Right lobe of liver (tissue), 6 donors: ENCODE results near the gene MEGF10. TPM values are rescaled to one million over a fixed set of nuclear protein-coding genes. Genes with fewer than 3 reads are reported as not detected.

Source experiments
- ATAC-seq, 4 donors: fragments of 200-7000 bp; cut with Tn5 transposase; one replicate each; pipeline ENCODE4 v1.9.1; 2020; ENCODE audit warnings: mild to moderate bottlenecking in 4 of 4, moderate library complexity in 4 of 4
- DNase-seq, 3 donors: peaks; one replicate each; pipeline ENCODE4 v3.0.0-alpha.2; 2020
- H3K27ac ChIP-seq, 3 donors: fragments of 200-600 bp; one replicate each; pipeline ENCODE4 v1.8.0; 2022
- H3K27me3 ChIP-seq, 2 donors: fragments of 200-600 bp; one replicate each; pipeline ENCODE4 v1.8.0; 2022
- H3K36me3 ChIP-seq, 4 donors: fragments of 200-600 bp; sonication (generic) in 1 of 4; one replicate each; pipeline versions ENCODE4 v1.5.1 to v1.8.0; 2017 to 2022; ENCODE audit warnings: control low read depth in 1 of 4
- H3K4me1 ChIP-seq, 4 donors: fragments of 200-600 bp; sonication (generic) in 1 of 4; one replicate each; pipeline versions ENCODE4 v1.5.1 to v1.8.0; 2017 to 2022; ENCODE audit warnings: control low read depth in 1 of 4
- H3K4me3 ChIP-seq, 3 donors: fragments of 200-600 bp; one replicate each; pipeline ENCODE4 v1.8.0; 2022
- H3K9me3 ChIP-seq, 4 donors: fragments of 200-600 bp; sonication (generic) in 1 of 4; one replicate each; pipeline versions ENCODE4 v1.5.1 to v1.8.0; 2017 to 2022; ENCODE audit warnings: control low read depth in 1 of 4
- POLR2A ChIP-seq: fragments of 450-650 bp; IDR thresholded peaks from one replicate; pipeline ENCODE4 v1.6.1; 2017; ENCODE audit warnings: antibody characterized with exemption, mild to moderate bottlenecking
- WGBS: methylation state at CpG from one replicate; pipeline ENCODE4 v1.1.6; 2018; ENCODE audit warnings: low coverage, low lambda C conversion rate; ENCODE audit not compliant: insufficient coverage; ENCODE audit errors: missing lambda C conversion rate; 5-methylcytosine and 5-hydroxymethylcytosine counted together
- intact Hi-C, 2 donors: fragments of 100-400 bp; cut with DNase I; formaldehyde crosslinking; loops; one replicate each; pipeline versions ENCODE4 v1.11.2 to v1.14.1; 2022
- total RNA-seq, 6 experiments: library from RNA; depleted of rRNA in 2 of 6; stranded (reverse); fragments of >200 nt in 2 of 6; fragmentation: NEBNext Ultra II Directional in 3 of 6; extraction: Animal tissue kit (Norgen Biotek cat#: 25700) in 3 of 6; gene quantifications; one replicate each; pipeline versions ENCODE4 v1.1.0 to v1.2.4, GENCODE V29; 2016 to 2023
- TF ChIP-seq, protein P1 (sequence below), 4 donors: fragments of 200-600 bp in 3 of 4; fragments of 450-650 bp in 1 of 4; IDR thresholded peaks; one replicate each; pipeline versions ENCODE4 v1.5.1 to v1.8.0; 2016 to 2022; ENCODE audit warnings: antibody characterized with exemption in 4 of 4, mild to moderate bottlenecking in 2 of 4
- donor health status: DM: no; HTN: yes; CAD: no.
- donor health status: DM: no; HTN: no; CAD: no.
- donor health status: DM: no; HTN: no; CAD: no.
- donor health status: DM: no; HTN: yes; CAD: no.
- donor health status: DM: no; HTN: yes; CAD: no.

MEGF10 gene
- total RNA-seq, 6 experiments from 2014 or later = 0.42 to 1.4 (median 0.75) TPM

- H3K9me3 ChIP-seq = no peaks in the 10 kb centered on the region
- H3K27ac ChIP-seq = no peak overlapping the region
- TF ChIP-seq, protein P1, sequence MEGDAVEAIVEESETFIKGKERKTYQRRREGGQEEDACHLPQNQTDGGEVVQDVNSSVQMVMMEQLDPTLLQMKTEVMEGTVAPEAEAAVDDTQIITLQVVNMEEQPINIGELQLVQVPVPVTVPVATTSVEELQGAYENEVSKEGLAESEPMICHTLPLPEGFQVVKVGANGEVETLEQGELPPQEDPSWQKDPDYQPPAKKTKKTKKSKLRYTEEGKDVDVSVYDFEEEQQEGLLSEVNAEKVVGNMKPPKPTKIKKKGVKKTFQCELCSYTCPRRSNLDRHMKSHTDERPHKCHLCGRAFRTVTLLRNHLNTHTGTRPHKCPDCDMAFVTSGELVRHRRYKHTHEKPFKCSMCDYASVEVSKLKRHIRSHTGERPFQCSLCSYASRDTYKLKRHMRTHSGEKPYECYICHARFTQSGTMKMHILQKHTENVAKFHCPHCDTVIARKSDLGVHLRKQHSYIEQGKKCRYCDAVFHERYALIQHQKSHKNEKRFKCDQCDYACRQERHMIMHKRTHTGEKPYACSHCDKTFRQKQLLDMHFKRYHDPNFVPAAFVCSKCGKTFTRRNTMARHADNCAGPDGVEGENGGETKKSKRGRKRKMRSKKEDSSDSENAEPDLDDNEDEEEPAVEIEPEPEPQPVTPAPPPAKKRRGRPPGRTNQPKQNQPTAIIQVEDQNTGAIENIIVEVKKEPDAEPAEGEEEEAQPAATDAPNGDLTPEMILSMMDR (IDR thresholded peaks at IDR 0.05) = no peak
- TF ChIP-seq POLR2A = no peak
- intact Hi-C loops = no loop called here
- no peaks in the 10 kb centered on the region for H3K4me1 ChIP-seq
- H3K4me3 ChIP-seq = no peak overlapping the region
- WGBS = 67% methylated on average over 1 of the region's 3 CpGs
- ATAC-seq (no peak), DNase-seq (no peak)
- H3K36me3 ChIP-seq = no peaks in the 10 kb centered on the region
- peaks cover 0 to 1% of the 10 kb centered on the region in 2 donors for H3K27me3 ChIP-seq
Observed at GRCh38 chr5:127342364-127342763, 51.8 kb downstream of the MEGF10 start.

- Histone ChIP-seq H3K27ac (no peak overlapping the region), H3K9me3 (no peaks in the 10 kb centered on the region), H3K36me3 (no peaks in the 10 kb centered on the region), H3K4me1 (no peaks in the 10 kb centered on the region), H3K4me3 (no peak overlapping the region), H3K27me3 (peaks cover 5 to 7% of the 10 kb centered on the region in 2 donors)
- TF ChIP-seq, protein P1 (IDR thresholded peaks at IDR 0.05) = no peak
- TF ChIP-seq POLR2A = no peak
- intact Hi-C loops = no loop called here
- ATAC-seq = no peak
- WGBS = 50% methylated on average over 3 of the region's 3 CpGs
- no peak for DNase-seq
Observed at GRCh38 chr5:127343313-127343712, 52.7 kb downstream of the MEGF10 start.

DNA sequence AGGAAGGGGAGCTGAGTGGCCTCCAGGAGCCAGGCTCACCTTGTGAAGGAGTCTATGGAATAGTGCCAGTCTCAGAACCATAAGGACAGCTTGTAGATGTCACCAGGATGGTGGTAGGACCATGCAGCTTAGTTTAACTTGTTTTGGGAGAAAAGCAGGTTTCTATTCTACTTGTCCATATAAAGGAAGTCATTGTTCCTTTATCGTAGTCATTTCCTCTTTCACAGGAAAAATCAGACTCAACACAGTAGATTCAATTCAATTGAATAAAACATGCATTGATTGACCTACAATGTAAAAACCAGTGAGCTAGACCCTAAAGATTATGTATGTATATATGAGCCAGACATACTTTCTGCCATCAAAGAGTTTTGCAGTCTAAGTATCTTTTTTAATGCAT lies 53.3 kb downstream of the MEGF10 start:
- no peaks in the 10 kb centered on the region for H3K4me1 ChIP-seq
- TF ChIP-seq POLR2A = no peak
- TF ChIP-seq, protein P1 (IDR thresholded peaks at IDR 0.05) = no peak

DNA sequence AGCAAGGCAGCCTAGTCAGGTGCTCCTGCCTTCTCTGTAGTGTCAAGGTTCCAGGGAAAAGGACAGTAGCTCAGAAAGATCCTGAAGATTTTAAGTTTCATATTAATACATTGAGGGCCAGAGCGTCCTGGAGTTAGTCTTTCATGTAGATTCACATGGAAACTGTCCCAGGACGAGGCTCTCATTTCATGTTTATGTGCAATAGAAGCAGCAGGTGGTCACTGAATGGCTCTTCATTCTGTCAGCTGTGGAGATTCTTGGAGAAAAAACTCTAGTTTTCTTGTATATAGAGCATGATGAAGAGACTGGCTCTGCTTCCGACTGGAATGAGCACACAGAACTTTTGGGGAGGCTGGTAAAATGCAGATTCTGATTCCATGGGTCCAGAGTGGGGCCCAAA lies 54.3 kb downstream of the MEGF10 start:
- no peak overlapping the region for H3K4me3 ChIP-seq
- H3K9me3 ChIP-seq = no peaks in the 10 kb centered on the region
- TF ChIP-seq POLR2A = no peak
- TF ChIP-seq, protein P1 (IDR thresholded peaks at IDR 0.05) = no peak
- H3K4me1 ChIP-seq = no peaks in the 10 kb centered on the region
- H3K36me3 ChIP-seq = no peaks in the 10 kb centered on the region
- 50% methylated on average over 3 of the region's 3 CpGs for WGBS
- no peak overlapping the region for H3K27ac ChIP-seq
- ATAC-seq (no peak), DNase-seq (no peak)
- peaks cover 5 to 7% of the 10 kb centered on the region in 2 donors for H3K27me3 ChIP-seq
- intact Hi-C loops = no loop called here

More for the DNA sequence above, 53.3 kb downstream of the MEGF10 start:
- no peak for ATAC-seq
- H3K27ac ChIP-seq = no peak overlapping the region
- intact Hi-C loops = no loop called here
- H3K9me3 ChIP-seq = no peaks in the 10 kb centered on the region
- H3K36me3 ChIP-seq = no peaks in the 10 kb centered on the region
- H3K27me3 ChIP-seq = peaks cover 5 to 7% of the 10 kb centered on the region in 2 donors
- 33% methylated on average over 1 of the region's 1 CpG for WGBS
- H3K4me3 ChIP-seq = no peak overlapping the region
- DNase-seq = no peak

DNA sequence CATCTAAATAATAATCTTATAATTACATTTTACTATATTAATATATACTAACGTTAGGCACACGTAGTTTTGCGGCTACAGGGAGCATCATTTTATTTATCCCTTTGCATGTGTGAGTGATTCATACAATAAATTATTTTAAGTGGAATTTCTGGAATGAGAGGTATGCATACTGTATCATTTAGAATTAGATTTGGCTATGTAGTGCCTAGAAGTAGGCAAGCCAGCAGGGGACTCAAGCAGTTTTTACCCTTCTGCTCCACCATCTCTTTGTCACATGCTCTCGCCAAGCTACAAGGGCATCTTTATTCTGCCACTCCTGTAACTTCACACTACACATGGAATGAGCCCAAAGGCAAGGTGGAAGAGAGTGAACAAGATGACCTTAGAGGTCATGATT lies 60.8 kb downstream of the MEGF10 start:
- Histone ChIP-seq H3K36me3 (no peaks in the 10 kb centered on the region), H3K4me1 (peaks cover 0 to 7% (median 0%) of the 10 kb centered on the region in 4 donors), H3K4me3 (no peak overlapping the region), H3K27me3 (peaks cover 5 to 7% of the 10 kb centered on the region in 2 donors), H3K9me3 (no peaks in the 10 kb centered on the region), H3K27ac (no peak overlapping the region)
- ATAC-seq (no peak), DNase-seq (no peak)
- intact Hi-C loops = no loop called here
- no peak for TF ChIP-seq POLR2A
- TF ChIP-seq, protein P1 (IDR thresholded peaks at IDR 0.05) = no peak
- 79% methylated on average over 4 of the region's 4 CpGs for WGBS
